Astrocyte of the spinal cord (primary cell): ENCODE measurements around the gene SIGLEC5.
A peak's percentile ranks its signal among the peaks of the same experiment; 100 is the strongest.

Experiments
- DNase-seq: peaks from one replicate; pipeline ENCODE4 v3.0.0; 2011; ENCODE audit warnings: low read depth, low spot score
- H3K4me3 ChIP-seq: 2 replicates; pipeline ENCODE4 v1.5.1; 2011; ENCODE audit warnings: low read depth, mild to moderate bottlenecking, low read length, moderate library complexity
- CTCF ChIP-seq: IDR thresholded peaks from 2 replicates; pipeline ENCODE4 v1.5.1; 2012; ENCODE audit warnings: low read depth, mild to moderate bottlenecking, low read length, inconsistent platforms
- in situ Hi-C: cut with HindIII; loops from 2 replicates; pipeline ENCODE4 v1.10.0; 2017; ENCODE audit warnings: low sequenced_read_pairs

SIGLEC5 gene

GRCh38 chr19:51576850-51577249 is 53.4 kb downstream of the SIGLEC5 start:
- no peak for DNase-seq
- no peak for TF ChIP-seq CTCF
- in situ Hi-C loops, result no loop called here
- no peak overlapping the region for H3K4me3 ChIP-seq

GRCh38 chr19:51573331-51573730 is 56.9 kb downstream of the SIGLEC5 start:
- DNase-seq, result no peak
- in situ Hi-C loops, result no loop called here
- no peak for TF ChIP-seq CTCF
- no peak overlapping the region for H3K4me3 ChIP-seq

- peak; percentile 37 for DNase-seq
- TF ChIP-seq CTCF, result no peak
- in situ Hi-C loops, result no loop called here
- no peak overlapping the region for H3K4me3 ChIP-seq
Measured at GRCh38 chr19:51572908-51573307, 57.3 kb downstream of the SIGLEC5 start.

GRCh38 chr19:51572410-51572809 is 57.8 kb downstream of the SIGLEC5 start:
- peak overlapping the region; percentile 88 for H3K4me3 ChIP-seq

GRCh38 chr19:51571599-51571998 is 58.6 kb downstream of the SIGLEC5 start:
- peak; percentile 28 for DNase-seq
- H3K4me3 ChIP-seq, result peak overlapping the region; percentile 88
- TF ChIP-seq CTCF, result no peak
- in situ Hi-C loops, result no loop called here

More at GRCh38 chr19:51572410-51572809, 57.8 kb downstream of the SIGLEC5 start:
- no peak for DNase-seq
- in situ Hi-C loops, result no loop called here
- TF ChIP-seq CTCF, result no peak

- TF ChIP-seq CTCF, result no peak
- peak within 1 kb of the TSS; percentile 88 for H3K4me3 ChIP-seq
- in situ Hi-C loops, result no loop called here
- peak; percentile 98 for DNase-seq
Measured at GRCh38 chr19:51570962-51571575, 59.1 kb downstream of the SIGLEC5 start, which contains the start of gene ZNF175. Gene ZNF175 (plus strand): TSS chr19:51571283. CDS start chr19:51573330, 2,047 bp downstream.
